ENCODE data around the gene C10orf67. TPM values are rescaled to one million over a fixed set of nuclear protein-coding genes. Genes with fewer than 3 reads are reported as not detected.
A peak's percentile ranks its signal among the peaks of the same experiment; 100 is the strongest.

Gene C10orf67
- total and polyA plus RNA-seq, 2 of the 8 experiments (the other 6 are each of a cell fraction or from before 2014, with no cell fraction given): 0.05 to 0.11 TPM

DNA sequence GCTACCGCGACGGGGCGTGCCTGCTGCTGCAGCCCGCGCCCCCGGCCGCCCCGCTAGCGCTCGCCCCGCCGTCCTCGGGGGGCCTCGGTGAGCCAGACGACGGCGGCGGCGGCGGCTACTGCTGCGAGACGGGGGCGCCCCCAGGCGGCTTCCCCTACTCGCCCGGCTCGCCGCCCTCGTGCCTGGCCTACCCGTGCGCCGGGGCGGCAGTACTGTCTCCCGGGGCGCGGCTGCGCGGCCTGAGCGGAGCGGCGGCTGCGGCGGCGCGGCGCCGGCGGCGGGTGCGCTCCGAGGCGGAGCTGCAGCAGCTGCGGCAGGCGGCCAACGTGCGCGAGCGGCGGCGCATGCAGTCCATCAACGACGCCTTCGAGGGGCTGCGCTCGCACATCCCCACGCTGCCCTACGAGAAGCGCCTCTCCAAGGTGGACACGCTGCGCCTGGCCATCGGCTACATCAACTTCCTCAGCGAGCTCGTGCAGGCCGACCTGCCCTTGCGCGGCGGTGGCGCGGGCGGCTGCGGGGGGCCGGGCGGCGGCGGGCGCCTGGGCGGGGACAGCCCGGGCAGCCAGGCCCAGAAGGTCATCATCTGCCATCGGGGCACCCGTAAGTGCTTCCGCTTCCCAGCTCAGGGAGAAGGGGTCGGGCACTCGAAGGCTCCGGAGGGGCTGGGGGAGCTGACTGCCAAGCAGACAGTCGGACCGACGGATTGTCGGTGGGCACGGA lies 151.7 kb downstream of the C10orf67 start (continued):
- TF ChIP-seq RAD21 (IDR thresholded peaks at IDR 0.05 in 1 of 2, conservative IDR thresholded peaks at IDR 0.05 in 1 of 2; ENCODE audit: low read depth in 2 of 2, low read length in 2 of 2): peak in 1 of 2 experiments; percentile 45; a peak in 1 of 4 replicates

All from H1 (cell line).